Measurements from ENCODE around the gene MRPS9.

The MRPS9 gene

DNA sequence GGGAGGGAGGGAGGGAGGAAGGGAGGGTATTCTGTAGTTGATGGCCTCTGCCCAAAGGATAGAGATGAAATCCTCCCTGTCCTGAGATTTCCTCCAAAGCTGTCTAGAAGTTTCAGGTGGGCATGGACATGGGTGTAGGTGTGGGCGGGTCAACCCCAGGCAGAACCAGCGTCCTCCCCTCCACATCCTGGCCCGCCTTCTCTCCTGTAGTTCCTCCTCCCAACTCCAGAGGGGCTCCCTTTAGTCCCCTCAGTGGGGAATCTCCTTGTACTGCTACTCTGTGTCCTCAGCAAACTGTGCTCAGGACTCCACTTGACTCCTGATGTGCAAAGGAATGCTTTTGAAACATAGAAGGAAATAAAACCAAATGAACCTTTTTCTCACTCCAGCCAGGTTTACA, 88.1 kb downstream of the MRPS9 start:
- DNase-seq, result no peak

- no peak for DNase-seq
Measured at GRCh38 chr2:105126336-105126735, 88.5 kb downstream of the MRPS9 start.

GRCh38 chr2:105127289-105127915, 89.5 kb downstream of the MRPS9 start:
- DNase-seq, result no peak

DNA sequence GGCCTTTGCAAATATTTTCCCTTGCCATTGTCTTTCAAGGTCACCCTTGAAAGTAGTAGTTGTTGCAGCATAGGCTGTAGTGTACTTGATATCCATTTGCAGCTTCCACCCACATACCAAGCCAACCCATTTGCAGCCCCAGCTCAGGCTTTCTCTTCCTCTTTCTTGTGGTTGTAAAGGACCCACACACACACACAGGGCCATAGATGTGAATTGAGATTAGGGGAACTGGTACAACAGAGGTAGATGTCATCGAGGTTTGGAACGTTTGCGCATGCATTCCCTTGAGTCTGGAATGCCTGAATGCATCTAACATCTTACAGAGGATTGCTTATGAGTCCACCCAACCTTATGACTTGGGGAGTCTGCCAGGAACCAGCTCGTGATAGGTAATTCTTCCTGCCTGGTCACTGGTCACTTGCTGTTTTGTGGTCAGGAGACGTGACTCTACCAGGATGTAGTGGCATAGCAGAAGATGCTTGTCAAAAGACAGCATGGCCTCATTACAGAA, 91.9 kb downstream of the MRPS9 start:
- DNase-seq, result no peak

DNA sequence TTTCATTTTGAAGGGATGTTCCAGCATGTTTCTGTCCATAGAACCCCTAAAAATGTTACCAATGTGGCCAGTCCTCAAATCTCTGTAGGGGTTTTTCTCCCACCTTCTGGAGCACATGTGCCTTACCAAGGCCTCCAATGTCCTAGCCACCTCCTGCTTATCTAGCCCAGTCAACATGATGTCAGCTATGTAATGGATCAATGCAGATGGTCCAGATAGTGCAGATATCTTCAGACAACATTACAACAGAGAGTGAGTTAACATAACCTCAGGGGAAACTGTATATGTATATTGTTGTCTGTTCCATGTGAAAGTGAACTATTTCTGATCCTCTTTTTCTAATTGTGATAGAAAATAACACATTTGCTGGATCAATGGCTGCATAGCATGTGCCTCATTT, 92.7 kb downstream of the MRPS9 start:
- DNase-seq, result no peak

- DNase-seq, result no peak
Measured at GRCh38 chr2:105134081-105134480, 96.2 kb downstream of the MRPS9 start.

DNA sequence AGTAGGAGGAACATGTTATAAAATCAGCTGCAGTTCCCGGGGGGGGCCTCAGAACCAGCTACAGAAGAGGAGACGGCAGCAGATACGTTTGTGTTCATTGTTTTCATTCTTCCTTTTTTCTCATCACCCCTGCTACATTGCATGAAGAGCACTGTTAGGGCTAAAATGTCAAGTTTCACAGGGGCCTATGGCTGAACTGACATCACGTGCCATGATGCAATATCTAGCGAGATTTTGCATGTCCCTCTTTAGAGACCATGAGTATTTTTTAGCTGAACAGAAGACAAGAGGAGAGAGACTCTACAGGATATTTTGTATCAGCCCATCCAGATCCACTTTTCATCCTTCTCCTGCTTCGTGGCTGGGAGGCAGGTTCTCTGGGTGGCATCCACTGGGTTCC, 97.6 kb downstream of the MRPS9 start:
- no peak for DNase-seq

DNA sequence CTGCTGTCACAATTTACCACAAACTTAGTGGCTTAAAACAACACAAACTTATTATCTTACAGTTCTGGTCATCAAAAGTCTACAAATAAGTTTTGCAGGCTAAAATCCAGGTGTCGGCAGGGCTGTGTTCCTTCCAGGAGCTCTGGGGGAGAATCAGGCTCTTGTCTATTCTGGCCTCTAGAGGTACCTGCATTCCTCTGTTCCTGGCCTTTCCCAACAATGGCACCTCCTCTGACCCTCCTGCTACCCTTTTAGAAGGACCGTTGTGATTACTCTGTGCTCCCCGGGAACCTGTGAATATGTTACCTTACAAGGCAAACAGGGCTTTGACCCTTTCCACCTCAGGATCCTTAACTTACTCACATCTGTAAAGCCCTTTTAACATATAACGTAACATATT, 98.5 kb downstream of the MRPS9 start:
- DNase-seq, result no peak

- DNase-seq, result no peak
Measured at GRCh38 chr2:105138643-105139042, 100.8 kb downstream of the MRPS9 start.

DNA sequence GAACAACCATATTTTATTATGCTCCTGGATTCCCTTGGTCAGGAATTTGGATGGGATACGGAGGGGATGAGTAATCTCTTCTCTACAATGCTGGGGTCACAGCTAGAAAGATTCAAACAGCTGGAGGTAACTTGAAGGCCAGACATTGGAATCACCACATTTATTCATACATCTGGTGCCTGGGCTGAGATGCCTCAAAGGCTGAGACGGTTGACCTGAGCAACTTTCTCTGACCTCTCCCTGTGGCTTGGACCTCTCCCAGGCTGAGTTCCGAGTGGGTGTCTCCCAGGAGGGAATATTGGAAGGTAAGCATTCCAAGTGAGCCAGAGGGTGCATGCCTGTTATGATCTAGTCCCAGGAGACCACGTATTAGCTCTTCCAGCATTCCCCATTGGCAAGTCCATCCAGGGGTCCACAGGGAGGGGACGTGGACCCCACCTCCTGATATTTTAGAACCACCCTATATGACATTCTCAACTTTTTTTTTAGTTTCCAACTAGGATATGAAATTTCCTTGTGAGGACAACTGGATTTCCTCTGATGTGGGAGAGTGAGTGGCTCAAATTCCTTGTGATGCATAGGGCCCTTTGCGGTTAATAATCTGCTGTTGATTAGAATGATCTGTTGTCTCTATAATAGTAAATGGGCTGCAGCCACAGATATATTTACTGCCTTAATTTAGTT, 101.8 kb downstream of the MRPS9 start:
- peak in 1 of 2 experiments; percentile 7 for DNase-seq

DNA sequence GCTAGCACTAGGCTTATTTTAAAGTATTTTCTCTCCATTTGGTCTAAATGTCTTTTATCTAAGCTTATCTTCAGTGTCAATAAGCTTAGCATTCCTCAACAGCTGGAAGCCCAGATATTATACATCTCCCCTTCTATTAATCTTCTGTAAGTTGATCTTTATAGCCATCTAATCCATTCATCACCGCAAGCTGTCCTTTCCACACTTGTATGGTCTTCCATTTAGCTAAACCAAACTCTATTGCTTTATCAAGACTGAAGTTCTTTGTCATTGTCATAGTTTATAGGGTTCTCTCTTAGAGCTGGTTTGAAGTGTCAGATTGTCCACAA, 102.3 kb downstream of the MRPS9 start:
- peak; percentile 51 to 85 for DNase-seq

DNA sequence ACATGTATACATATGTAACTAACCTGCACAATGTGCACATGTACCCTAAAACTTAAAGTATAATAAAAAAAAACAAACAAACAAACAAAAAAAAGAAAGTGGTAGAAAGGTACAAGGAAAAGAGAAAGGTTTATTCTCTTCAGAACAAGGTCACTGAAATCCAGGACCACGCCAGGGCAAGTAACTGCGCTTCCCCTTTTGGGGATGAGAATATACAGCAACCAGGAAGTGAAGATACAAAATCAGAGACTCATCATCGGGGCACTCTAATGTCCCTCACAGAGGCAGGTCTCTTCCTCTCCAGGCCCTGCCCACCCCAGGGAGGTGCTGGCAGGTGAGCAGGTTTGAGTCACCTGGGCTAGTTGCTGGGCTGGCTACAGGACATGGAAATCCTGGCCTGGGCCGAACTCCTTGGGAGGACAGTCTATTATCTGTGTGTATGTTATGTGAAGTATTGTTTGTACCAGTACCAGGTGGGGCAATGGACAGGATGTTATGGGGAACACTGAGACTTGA, 103.3 kb downstream of the MRPS9 start:
- no peak for DNase-seq

DNA sequence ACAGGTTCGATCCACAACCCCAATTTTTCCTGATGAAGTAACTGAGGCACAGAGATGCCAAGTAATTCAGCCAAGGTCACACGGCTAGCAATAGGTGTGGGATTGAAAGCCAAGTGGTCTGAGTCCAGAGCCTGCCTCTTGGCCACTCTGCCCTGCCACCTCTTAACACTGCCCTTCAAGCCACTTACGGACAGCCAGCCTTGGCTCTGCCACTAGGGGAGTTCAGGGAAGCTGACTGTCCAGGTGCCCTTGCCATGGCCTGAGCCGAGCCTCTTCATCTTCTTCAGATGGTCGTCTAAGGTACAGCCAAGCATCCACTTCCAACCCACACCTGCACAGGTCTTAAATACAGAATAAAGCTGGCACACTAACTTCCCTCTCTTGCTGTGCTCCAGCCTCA, 104.4 kb downstream of the MRPS9 start:
- DNase-seq, result no peak

GRCh38 chr2:105143094-105143466, 105.2 kb downstream of the MRPS9 start:
- no peak for DNase-seq

DNA sequence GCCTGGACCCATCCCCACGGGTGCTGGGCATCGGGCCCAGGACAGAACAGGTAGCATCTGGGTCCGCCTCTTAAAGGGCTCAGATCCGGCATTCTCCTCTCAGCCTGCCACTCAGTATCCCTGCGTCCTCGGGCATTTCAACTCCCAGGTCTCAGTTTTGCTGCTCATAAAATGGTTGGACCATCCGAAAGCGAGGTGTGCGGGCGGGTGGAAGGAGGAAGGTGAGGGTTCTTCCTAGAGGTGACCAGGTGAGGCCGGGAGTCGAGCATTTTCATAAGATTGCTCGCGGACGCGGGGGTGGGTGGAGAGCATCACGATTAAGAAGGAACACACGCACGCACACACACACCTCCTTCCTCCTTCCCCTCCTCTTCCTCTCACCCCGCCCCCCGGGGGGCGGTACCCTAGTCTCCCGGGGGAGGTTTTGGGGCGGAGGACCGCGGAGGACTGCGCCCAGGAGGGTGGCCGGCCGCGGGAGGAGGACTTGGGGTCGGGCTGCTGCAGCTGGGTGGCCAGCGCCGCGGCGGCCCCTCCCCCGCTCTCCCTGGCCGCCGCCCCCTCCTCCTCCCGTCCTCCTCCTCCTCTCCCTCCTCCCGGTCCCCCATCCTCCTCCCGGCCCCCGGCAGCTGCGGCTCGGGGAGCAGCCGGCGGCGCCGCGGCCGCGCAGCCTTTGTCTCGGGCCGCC, 105.7 kb downstream of the MRPS9 start:
- peak; percentile 5 to 13 for DNase-seq

DNA sequence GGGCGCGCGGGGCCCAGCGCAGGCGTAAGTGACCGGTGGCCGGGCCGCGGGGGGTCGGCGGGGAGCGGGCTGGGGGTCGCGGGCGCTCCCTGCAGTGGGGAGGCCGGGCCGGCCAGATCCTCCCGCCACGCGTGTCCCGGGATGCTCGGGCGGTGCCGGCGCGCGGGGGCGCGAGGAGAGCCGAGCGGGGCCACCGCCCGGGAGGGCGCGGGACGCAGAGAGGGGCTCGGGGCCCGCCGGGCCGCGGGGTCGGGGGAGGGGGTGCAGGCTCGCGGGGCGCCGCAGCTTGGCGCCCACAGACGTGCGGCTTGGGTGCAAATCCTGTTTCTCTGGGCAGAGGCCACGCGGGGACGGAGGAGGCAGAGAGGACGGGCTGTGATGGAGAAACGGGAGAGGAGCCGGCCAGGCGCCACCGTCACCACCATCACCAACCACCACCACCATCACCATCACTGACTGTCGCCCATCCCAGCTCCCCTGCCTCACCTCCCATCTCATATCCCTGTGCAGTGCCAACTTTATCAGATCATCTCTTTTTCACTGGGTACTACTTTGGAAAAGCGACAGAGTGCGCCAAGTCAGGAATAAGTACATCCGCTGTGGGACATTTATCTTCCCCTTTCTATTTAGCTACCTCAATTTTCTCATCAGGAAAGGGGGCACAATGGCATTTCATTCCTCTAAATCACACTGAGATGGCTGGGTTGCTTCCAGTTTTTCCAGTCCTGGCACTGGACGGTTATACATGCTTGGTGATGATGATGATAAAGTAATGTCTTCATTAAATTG, 106.5 kb downstream of the MRPS9 start:
- no peak for DNase-seq

GRCh38 chr2:105144941-105145300, 107.1 kb downstream of the MRPS9 start:
- no peak for DNase-seq

DNA sequence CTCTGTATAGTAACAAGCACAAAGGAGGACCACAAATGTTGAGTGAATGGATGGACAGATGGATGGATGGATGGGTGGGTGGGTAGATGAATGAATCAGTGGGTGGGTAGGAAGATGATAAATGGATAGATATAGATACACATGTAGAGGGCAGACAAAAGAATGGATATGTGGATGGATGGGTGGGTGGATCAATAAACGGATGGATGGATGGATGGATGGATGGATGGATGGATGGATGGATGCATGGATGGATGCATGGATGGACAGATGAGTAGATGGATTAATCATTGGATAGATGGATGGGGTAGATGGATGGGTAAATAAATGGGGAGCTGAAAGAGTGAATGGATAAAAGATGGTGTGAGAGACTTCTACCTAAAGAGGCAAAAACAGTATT, 111.4 kb downstream of the MRPS9 start:
- DNase-seq, result no peak

Measured in NCI-H524 (cell line).